BE2C (cell line): ENCODE results near the gene PSEN2.

Experiments
- DNase-seq: peaks from one replicate; pipeline ENCODE4 v3.0.0-alpha.2; 2020
- H3K27me3 ChIP-seq: fragments of 250-450 bp; sonication (Bioruptor Pico); 2 replicates; pipeline ENCODE4 v1.5.1; 2020; ENCODE audit warnings: mild to moderate bottlenecking
- H3K36me3 ChIP-seq: fragments of 250-450 bp; sonication (Bioruptor Pico); 2 replicates; pipeline ENCODE4 v1.5.1; 2020; ENCODE audit warnings: mild to moderate bottlenecking
- H3K4me1 ChIP-seq: fragments of 250-450 bp; sonication (Bioruptor Pico); 2 replicates; pipeline ENCODE4 v1.5.1; 2020
- H3K4me3 ChIP-seq: 2 replicates; pipeline ENCODE4 v1.5.1; 2011; ENCODE audit warnings: low read depth, low read length
- H3K9me3 ChIP-seq: fragments of 250-450 bp; sonication (Bioruptor Pico); 2 replicates; pipeline ENCODE4 v1.5.1; 2020
- TF ChIP-seq, protein P1 (sequence below): IDR thresholded peaks from 2 replicates; pipeline ENCODE4 v1.5.1; 2012; ENCODE audit warnings: mild to moderate bottlenecking, low read depth, low read length

PSEN2 gene

DNA sequence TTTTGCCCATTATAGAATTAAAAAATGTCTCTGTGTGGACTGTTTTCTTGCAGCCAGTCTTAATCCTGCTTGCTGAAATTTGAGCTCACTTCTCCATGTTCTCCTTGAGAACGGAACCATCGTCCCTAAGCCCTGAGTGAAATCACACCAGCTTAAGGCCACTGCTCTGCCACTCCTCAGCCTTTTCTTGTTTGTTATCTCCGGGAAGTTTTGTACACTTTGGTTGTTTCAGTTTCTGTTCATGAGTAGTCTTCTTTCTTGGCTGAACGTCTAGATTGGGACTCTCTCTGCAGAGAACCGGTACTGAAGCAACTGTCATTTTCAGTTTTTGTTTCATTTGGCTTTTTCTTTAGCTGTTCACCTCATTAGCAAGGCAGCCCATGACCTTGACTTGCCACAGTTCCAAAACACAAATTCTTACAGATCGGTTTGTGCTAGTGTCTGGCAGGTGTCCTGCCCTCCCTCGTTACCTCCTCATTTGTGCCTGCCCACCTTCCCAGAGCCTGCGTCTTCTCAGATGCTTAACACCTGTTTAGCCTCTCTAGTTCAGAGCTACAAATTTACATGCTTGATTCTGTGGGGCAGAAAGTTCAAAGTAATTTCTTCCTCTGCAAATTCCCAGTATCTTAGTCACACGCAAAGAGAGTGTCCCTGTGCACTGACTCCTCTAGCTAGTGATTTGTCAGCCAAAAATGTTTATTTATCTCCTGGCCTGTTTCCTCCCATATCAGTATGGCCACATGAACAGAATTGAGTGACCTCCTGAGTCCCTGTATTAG is 12.4 kb downstream of the PSEN2 start:
- no peak for DNase-seq
- TF ChIP-seq, protein P1, sequence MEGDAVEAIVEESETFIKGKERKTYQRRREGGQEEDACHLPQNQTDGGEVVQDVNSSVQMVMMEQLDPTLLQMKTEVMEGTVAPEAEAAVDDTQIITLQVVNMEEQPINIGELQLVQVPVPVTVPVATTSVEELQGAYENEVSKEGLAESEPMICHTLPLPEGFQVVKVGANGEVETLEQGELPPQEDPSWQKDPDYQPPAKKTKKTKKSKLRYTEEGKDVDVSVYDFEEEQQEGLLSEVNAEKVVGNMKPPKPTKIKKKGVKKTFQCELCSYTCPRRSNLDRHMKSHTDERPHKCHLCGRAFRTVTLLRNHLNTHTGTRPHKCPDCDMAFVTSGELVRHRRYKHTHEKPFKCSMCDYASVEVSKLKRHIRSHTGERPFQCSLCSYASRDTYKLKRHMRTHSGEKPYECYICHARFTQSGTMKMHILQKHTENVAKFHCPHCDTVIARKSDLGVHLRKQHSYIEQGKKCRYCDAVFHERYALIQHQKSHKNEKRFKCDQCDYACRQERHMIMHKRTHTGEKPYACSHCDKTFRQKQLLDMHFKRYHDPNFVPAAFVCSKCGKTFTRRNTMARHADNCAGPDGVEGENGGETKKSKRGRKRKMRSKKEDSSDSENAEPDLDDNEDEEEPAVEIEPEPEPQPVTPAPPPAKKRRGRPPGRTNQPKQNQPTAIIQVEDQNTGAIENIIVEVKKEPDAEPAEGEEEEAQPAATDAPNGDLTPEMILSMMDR = no peak
- no peak overlapping the region for H3K4me3 ChIP-seq
- no peaks in the 10 kb centered on the region for H3K9me3 ChIP-seq
- H3K36me3 ChIP-seq = no peaks in the 10 kb centered on the region; the same call in 1 of the 2 replicates
- H3K4me1 ChIP-seq = no peaks in the 10 kb centered on the region
- no peaks in the 10 kb centered on the region for H3K27me3 ChIP-seq

DNA sequence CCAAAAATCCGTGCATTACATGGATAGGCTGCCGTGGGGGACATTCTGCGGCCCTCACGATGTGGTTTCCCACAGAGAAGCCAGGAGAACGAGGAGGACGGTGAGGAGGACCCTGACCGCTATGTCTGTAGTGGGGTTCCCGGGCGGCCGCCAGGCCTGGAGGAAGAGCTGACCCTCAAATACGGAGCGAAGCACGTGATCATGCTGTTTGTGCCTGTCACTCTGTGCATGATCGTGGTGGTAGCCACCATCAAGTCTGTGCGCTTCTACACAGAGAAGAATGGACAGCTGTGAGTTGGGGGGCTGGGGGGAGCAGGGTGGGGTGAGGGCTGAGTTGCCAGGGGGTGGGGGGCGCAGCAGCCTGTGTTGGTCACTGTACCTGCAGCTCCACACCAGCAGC is 13.2 kb downstream of the PSEN2 start:
- Histone ChIP-seq H3K36me3 (no peaks in the 10 kb centered on the region; the same call in 1 of the 2 replicates), H3K27me3 (no peaks in the 10 kb centered on the region), H3K9me3 (no peaks in the 10 kb centered on the region), H3K4me1 (no peaks in the 10 kb centered on the region), H3K4me3 (no peak overlapping the region)
- TF ChIP-seq, protein P1 = no peak
- no peak for DNase-seq

DNA sequence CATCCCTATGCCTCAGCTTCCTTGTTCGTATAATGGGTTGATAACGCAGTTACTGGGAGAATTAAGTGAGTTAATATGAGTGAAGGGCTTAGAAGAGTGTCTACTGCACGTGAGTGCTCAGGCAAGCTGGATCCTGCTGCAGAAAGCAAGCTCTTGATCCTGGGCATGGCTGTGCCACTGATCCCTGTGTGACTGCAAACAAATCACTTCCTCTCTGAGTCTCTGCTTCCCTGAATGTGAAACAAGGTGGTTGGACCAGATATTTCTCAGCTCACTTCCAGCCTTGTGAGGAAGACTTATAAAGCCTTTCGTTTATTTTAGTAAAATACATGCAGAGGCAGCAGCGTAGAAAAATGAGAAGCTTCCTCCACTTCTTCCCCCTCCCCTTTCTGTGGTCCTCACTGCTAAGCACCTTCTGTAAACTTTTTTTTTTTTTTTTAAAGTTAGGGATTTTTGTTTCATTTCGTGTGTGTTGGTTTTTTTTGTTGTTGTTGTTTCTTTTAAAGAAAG is 13.8 kb downstream of the PSEN2 start:
- no peaks in the 10 kb centered on the region for H3K9me3 ChIP-seq
- no peaks in the 10 kb centered on the region for H3K27me3 ChIP-seq
- H3K4me1 ChIP-seq = no peaks in the 10 kb centered on the region
- TF ChIP-seq, protein P1 = no peak
- H3K36me3 ChIP-seq = no peaks in the 10 kb centered on the region; the same call in 1 of the 2 replicates
- H3K4me3 ChIP-seq = no peak overlapping the region
- DNase-seq = no peak

DNA sequence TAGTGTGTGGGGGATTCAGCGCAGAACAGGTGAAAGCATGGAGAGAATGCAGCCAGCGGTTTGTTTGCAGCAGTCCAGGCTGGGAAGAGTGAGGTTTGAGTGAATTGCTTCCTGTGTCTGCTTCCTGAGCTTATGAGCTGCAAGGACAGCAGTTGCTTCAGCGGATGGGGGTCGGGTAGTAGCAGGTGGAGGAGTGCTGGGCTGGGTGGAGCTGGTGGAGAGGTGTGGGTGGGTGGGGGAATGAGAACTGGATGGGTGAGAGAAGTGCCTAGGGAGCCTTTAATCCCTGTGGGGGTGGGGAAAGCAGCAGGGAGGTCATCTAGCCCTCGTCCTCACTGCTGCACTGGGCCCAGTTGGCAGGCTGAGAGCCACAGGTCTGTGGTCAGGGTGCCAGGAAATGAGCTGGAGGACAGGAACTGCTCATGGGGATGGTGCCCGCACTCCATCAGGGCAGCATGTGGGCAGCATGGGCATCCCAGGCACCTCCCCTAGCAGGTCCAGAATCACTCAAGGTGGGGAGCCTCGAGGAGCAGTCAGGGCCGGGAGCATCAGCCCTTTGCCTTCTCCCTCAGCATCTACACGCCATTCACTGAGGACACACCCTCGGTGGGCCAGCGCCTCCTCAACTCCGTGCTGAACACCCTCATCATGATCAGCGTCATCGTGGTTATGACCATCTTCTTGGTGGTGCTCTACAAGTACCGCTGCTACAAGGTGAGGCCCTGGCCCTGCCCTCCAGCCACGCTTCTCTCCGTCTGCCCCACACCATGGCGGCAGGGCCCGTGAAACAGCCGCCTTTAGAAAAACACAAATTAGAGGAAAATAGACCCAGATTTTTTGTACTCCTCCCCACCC is 14.8 kb downstream of the PSEN2 start:
- no peaks in the 10 kb centered on the region for H3K9me3 ChIP-seq
- H3K4me3 ChIP-seq = no peak overlapping the region
- DNase-seq = no peak
- H3K27me3 ChIP-seq = no peaks in the 10 kb centered on the region
- TF ChIP-seq, protein P1 = no peak
- H3K36me3 ChIP-seq = no peaks in the 10 kb centered on the region; the same call in 1 of the 2 replicates
- H3K4me1 ChIP-seq = no peaks in the 10 kb centered on the region

DNA sequence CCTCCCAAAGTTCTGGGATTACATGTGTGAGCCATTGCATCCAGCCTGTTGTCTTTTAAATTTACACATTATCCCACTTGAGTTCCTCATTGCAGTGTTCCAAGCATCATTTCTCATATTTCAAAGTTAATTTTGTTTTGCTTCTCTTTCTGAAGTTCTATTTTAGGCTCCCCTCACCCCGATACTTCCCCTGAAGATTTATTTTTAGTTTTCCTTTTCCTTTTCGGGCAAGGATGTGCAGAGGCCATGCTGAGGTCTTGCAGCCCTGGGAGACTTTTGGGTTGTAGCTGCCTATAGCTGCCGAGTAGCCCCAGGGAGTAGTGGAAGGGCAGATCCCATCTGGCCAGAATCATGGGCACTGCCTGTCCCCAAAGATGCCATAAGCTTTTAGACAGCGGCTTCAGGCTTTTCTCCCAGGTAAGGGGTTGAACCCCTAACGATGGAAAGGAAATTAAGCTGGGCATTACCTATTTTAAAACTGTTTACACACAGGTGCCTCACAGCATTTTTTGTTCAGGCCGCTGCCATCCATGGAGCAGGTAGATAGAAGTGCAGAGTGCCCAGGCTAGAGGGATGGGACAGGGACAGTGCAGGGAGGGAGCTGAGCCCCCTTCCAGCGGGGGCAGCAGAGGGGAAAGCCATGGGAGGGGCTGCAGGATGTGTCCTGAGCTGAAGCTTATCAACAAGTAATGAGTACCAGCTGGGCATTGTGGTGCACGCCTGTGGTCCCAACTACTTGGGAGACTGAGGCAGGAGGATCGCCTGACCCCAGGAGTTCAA is 15.9 kb downstream of the PSEN2 start:
- DNase-seq = no peak
- no peaks in the 10 kb centered on the region for H3K9me3 ChIP-seq
- no peak overlapping the region for H3K4me3 ChIP-seq
- no peaks in the 10 kb centered on the region for H3K4me1 ChIP-seq
- TF ChIP-seq, protein P1 = no peak
- no peaks in the 10 kb centered on the region; the same call in 1 of the 2 replicates for H3K36me3 ChIP-seq
- no peaks in the 10 kb centered on the region for H3K27me3 ChIP-seq
